NOMO-1 treated with DMSO at 0.1 percent for 48 hours (cell line): Measurements from ENCODE around the gene ZC3H11A.
"Not testable (repeated sequence)": the region's sequence is repeated elsewhere in the genome, so short reads cannot be mapped to it uniquely, and the experiment has no call there.

Experiments
- DNase-seq: peaks from one replicate; lab custom pipeline; 2025; ENCODE audit not compliant: unreplicated experiment; lab: John Stamatoyannopoulos, UW

ZC3H11A gene

GRCh38 chr1:203795441-203796235 lies at the start of gene ZC3H11A, which contains the start of gene ZBED6:
TSS of gene ZC3H11A (plus strand) at chr1:203795623. CDS start at chr1:203817071, 21,448 bp downstream.
TSS of gene ZBED6 (plus strand) at chr1:203795623. CDS start at chr1:203797523, 1,900 bp downstream.
- peak; percentile 99 for DNase-seq

DNA sequence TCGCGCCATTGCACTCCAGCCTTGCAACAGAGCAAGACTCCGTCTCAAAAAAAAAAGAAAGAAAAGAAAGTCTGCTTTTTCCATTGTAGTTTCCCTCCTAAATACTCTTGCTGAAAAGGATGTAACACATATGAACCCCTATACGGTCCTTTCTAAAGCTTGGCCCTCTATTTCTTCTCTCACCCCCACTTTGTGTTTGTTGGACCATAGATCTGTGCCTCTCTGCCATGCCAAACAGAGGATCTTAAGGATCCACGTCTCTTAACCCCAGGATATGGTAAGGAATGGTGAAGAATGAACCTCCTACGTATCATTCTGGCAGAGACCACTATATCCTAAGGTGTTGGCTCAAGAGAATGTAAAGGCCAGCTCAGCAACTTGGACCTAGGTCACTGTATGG lies 49.1 kb upstream of the ZC3H11A start:
- no peak for DNase-seq

GRCh38 chr1:203751051-203751450 lies 44.4 kb upstream of the ZC3H11A start:
- no peak for DNase-seq

- not testable (repeated sequence) for DNase-seq
Observed at GRCh38 chr1:203751618-203752361, 43.6 kb upstream of the ZC3H11A start.

GRCh38 chr1:203754455-203754864 lies 41.0 kb upstream of the ZC3H11A start:
- DNase-seq = no peak

DNA sequence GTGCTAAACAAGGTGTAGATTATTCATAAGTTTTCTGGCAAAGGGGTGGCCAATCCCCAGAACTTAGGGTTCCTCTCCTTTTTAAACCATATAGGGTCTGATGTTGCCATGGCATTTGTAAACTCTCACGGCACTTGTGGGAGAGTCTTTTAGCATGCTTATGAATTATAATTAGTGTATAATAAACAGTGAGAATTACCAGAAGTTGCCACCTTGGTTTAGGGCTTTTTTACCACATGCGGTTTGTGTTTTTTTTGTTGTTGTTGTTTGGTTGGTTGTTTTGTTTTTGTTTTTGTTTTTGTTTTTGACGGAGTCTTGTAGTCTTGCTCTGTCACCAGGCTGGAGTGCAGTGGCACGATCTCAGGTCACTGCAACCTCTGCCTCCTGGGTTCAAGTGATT lies 39.4 kb upstream of the ZC3H11A start:
- no peak for DNase-seq

GRCh38 chr1:203758749-203759148 lies 36.7 kb upstream of the ZC3H11A start:
- not testable (repeated sequence) for DNase-seq

DNA sequence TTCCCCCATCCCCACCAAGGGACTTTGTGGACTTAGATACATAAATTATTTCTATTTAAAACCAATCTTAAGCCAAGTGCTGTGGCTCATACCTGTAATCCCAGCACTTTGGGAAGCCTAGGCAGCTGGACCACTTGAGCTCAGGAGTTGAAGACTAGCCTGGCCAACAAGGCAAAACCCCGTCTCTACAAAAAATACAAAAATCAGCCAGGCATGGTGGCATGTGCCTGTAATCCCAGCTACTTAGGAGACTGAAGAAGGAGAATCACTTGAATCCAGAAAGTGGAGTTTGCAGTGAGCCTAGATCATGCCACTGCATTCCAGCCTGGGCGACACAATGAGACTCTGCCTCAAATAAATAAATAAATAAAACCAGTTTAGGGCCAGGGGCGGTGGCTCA lies 34.9 kb upstream of the ZC3H11A start:
- no peak for DNase-seq

DNA sequence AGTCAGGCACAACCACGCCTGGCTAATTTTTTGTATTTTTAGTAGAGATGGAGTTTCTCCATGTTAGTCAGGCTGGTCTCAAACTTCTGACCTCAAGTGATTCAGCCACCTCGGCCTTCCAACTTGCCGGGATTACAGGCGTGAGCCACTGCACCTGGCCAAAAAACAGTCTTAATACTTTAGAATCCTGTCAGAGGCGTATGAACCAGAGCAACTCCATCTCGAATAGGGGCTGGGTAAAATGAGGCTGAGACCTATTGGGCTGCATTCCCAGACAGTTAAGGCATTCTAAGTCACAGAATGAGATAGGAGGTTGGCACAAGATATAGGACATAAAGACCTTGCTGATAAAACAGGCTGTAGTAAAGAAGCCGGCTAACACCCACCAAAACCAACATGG lies 33.5 kb upstream of the ZC3H11A start:
- not testable (repeated sequence) for DNase-seq

DNA sequence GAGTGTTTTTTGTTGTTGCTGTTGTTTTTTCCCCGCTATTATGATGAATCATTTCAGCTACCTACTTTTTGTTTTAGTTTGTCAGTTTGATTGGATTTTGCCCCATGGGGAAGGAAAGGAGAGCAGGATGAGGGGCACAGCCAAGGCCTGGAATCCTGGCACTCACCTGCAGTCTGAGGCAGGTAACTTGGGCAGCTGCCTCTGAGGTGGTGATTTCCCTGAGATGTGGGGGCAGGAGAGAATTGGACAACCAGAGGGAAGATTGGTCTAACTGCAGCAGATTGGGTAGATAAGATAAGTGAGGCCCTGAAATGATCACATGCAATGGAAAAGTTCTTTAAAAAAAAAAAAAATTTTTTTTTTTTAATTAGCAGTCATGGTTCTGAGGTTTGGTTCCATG lies 31.9 kb upstream of the ZC3H11A start:
- no peak for DNase-seq

DNA sequence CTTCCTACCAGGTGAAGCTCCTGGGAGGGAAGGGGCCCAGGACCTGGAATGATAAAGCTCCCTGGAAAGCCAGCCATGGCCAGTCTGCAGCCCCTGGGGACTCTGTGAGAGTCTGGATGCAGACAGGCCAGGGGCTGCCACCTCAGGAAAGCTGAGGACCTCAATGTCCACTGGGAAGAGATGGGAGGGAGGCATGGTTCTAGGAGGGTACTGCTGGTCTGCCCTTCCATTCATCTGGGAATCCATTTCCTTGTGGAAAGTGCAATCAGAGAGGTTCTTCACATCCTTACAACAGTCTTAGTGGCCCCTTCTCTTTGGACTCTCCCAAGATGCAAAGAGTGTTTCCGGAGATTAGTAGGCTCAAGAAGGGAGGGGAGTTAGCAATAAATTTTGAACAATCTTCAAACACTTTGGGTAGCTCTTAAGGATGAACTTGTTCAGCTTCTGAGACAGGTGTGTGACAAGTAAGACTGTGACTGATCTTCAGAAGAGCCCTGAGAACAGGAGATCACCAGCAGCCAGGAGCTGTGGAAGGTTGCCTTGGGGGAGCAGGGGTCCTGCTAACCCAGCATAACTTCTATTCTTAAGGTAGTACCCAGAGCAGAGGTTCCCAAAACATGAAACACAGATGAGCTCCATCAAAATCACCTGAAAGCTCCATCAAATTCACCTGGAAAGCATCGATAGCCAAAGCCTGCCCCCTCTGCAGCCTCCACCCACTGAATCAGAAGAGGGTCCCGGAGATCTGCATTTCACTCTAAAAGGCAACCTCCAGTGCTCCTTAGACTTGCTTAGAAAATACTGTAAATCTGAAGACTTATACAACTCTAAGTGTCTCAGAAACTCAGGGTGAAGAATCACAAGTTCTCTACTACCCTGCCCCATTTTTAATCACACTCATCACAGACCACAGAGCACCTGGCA lies 31.1 kb upstream of the ZC3H11A start:
- no peak for DNase-seq

DNA sequence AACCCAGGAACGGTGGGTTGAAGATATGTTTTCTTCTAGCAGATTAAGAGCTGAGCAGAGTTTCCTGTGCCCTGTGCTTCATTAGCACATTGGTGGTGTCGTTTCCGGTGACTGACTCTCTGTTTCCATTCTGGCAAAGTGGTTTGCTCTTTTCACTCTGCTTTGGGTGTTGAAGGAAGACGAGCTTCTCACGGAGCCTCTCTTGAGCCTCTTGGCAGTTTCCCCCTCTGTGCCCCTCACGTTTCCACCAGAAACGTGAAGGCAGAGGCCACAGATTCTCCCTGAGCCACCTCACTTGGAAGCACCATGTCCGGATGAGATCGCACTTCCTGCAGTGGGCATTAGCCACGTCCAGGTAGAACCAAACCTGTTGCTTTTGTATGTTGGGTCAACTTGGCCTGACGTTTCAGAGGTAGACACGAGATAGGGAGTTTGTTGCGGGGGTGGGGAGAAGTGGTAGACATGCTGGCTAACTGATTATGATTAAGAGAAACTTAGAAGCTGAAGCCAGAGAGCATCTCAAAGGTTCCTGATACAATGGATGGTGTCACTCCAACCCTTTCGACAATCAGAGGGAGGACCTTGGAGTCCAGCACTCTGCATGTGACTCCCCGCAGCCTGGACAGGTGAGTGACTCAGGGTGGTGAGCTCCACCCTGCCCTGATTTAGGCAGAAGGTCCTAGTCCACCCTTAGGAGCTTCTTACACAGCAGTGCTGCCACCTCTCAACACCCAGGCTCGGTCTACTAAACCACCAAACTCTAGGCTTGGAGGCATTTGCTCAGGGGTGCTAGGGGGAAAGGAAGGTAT lies 30.2 kb upstream of the ZC3H11A start, which contains the start of gene LAX1:
LAX1 (plus strand) TSS at position 155 of the 809 bp plus-strand sequence; CDS start at position 538, 383 bp downstream.
- DNase-seq = no peak

DNA sequence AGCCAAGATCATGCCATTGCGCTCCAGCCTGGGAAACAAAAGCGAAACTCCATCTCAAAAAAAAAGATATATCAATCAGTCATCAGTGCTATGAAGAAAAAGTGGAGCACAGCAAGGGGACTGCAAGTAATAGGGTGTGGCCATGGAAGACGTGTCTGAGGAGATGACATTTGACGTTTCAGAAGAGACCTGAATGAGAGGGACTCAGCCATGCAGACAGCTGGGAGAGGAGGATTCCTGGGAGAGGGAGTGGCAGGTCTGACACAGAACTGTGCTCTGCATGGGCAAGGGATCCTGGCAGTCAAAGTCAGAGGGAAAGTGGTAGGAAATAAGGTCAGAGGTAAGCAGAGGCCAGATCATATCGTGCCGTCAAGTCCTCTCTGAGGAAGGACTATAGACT lies 27.2 kb upstream of the ZC3H11A start:
- no peak for DNase-seq

GRCh38 chr1:203769505-203770343 lies 25.7 kb upstream of the ZC3H11A start:
- DNase-seq = peak; percentile 97

- DNase-seq = no peak
Observed at GRCh38 chr1:203771901-203772301, 23.5 kb upstream of the ZC3H11A start.

- no peak for DNase-seq
Observed at GRCh38 chr1:203772836-203773235, 22.6 kb upstream of the ZC3H11A start.

GRCh38 chr1:203776636-203777035 lies 18.8 kb upstream of the ZC3H11A start:
- DNase-seq = no peak

- DNase-seq = no peak
Observed at GRCh38 chr1:203777596-203777995, 17.8 kb upstream of the ZC3H11A start.

DNA sequence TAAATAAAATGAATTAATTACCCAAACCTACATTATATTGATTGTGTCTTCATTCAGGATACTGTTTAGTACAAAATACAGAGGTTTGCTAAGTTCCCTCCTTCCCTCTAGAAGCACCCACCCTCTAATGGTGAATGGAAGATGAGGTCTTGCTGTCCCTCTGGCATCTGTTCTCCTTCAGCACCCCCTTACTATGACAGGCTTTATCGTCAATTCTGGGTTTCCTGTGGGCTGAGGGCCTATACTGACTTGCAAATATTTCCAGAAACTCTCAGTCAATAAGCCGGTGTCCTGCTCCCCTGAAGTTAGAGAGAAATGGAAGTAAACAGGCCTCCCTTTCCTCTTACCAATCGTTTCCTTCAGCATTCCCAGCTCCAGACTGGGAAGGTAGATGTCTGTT lies 17.3 kb upstream of the ZC3H11A start:
- DNase-seq = no peak
